HG03342 (cell line): ENCODE results near the gene CEACAM7.
"Not testable (repeated sequence)": the region's sequence is repeated elsewhere in the genome, so short reads cannot be mapped to it uniquely, and the experiment has no call there.

Experiments used
- ATAC-seq: cut with Tn5 transposase; IDR thresholded peaks from one replicate; pipeline ENCODE4 v1.9.1; 2021; ENCODE audit warnings: mild to moderate bottlenecking, moderate library complexity; ENCODE audit not compliant: unreplicated experiment

CEACAM7 gene

GRCh38 chr19:41688098-41688497, at the start of gene CEACAM7:
Gene CEACAM7 (minus strand): TSS chr19:41688270. CDS start chr19:41688165, 105 bp downstream.
- no peak for ATAC-seq

GRCh38 chr19:41735071-41735600, 47.1 kb upstream of the CEACAM7 start:
- ATAC-seq: no peak

GRCh38 chr19:41734585-41734984, 46.5 kb upstream of the CEACAM7 start:
- no peak for ATAC-seq

- ATAC-seq: no peak
These were observed 46.1 kb upstream of the CEACAM7 start for GRCh38 chr19:41734156-41734555.

GRCh38 chr19:41726493-41726892, 38.4 kb upstream of the CEACAM7 start:
- no peak for ATAC-seq

- no peak for ATAC-seq
These were observed 32.0 kb upstream of the CEACAM7 start for GRCh38 chr19:41720103-41720502.

GRCh38 chr19:41718761-41719160, 30.7 kb upstream of the CEACAM7 start:
- no peak for ATAC-seq

GRCh38 chr19:41714598-41714997, 26.5 kb upstream of the CEACAM7 start:
- ATAC-seq: no peak

GRCh38 chr19:41711376-41712261, 23.5 kb upstream of the CEACAM7 start:
- no peak for ATAC-seq

GRCh38 chr19:41709951-41710645, 22.0 kb upstream of the CEACAM7 start:
- ATAC-seq: no peak

GRCh38 chr19:41709516-41709915, 21.4 kb upstream of the CEACAM7 start:
- ATAC-seq: not testable (repeated sequence)

- no peak for ATAC-seq
These were observed 20.4 kb upstream of the CEACAM7 start, which contains the start of gene CEACAM5 for GRCh38 chr19:41708481-41708880. Gene CEACAM5 (plus strand): TSS chr19:41708626. CDS start chr19:41708732, 106 bp downstream.

GRCh38 chr19:41707871-41708371, 19.9 kb upstream of the CEACAM7 start:
- no peak for ATAC-seq

- no peak for ATAC-seq
These were observed 19.4 kb upstream of the CEACAM7 start for GRCh38 chr19:41707502-41707812.

- ATAC-seq: no peak
These were observed 18.9 kb upstream of the CEACAM7 start for GRCh38 chr19:41706741-41707501.

- no peak for ATAC-seq
These were observed 17.5 kb upstream of the CEACAM7 start for GRCh38 chr19:41705393-41706174.

GRCh38 chr19:41703602-41704293, 15.7 kb upstream of the CEACAM7 start:
- no peak for ATAC-seq

GRCh38 chr19:41702171-41702651, 14.1 kb upstream of the CEACAM7 start:
- ATAC-seq: no peak

GRCh38 chr19:41701401-41702075, 13.5 kb upstream of the CEACAM7 start:
- no peak for ATAC-seq
